ENCODE measurements around the gene CETP. TPM values are rescaled to one million over a fixed set of nuclear protein-coding genes. Genes with fewer than 3 reads are reported as not detected.

The CETP gene
- total RNA-seq, 1 donor from 2014 or later, result not detected

DNA sequence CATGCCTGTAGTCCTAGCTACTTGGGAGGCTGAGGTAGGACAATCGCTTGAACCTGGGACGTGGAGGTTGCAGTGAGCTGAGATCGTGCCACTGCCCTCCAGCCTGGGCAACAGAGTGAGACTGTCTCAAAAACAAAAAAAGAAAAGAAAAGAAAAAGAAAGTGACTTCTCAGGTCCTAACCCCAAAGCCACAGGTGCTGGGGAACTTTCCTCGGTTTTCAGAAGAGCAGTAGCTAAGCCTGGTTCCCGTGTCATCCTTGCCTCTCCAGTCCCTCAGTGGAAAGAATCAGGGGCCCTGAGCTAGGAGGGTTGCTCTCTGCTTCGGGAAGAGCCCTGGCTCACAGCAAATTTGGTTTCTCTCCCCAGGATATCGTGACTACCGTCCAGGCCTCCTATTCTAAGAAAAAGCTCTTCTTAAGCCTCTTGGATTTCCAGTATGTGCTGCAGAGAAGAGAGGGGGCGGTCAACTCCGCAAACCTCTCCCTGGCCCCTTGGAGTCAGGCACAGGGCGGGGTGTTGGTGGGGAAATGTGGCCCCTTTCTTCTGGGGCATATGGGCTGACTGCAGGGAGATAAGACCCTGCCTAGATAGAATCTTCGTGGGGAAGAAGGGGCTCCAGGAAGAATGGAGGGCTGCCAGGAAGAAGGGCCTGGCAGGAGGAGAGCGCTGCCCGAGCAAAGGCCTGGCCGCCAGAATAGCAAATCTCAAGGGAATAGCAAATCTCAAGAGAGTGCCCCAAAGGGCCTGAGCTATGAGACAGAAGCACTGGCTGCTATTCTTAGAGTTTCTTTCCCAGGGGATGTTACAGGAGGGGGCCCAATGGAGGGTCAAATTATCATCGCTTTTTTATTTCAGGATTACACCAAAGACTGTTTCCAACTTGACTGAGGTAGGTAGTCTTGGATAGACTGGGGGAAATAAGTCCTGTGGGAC is 19.3 kb downstream of the CETP start:
- DNase-seq (ENCODE audit: low spot score, unreplicated experiment), result no peak
- Mint-ChIP-seq H3K4me1 (ENCODE audit: low read depth) (no peaks in the 10 kb centered on the region), H3K4me3 (ENCODE audit: low read depth) (no peak overlapping the region), H3K36me3 (ENCODE audit: insufficient read depth) (no peaks in the 10 kb centered on the region), H3K27ac (no peak overlapping the region), H3K27me3 (peaks cover 41% of the 10 kb centered on the region), H3K9me3 (ENCODE audit: low read depth) (no peaks in the 10 kb centered on the region)
- TF ChIP-seq, protein P1, sequence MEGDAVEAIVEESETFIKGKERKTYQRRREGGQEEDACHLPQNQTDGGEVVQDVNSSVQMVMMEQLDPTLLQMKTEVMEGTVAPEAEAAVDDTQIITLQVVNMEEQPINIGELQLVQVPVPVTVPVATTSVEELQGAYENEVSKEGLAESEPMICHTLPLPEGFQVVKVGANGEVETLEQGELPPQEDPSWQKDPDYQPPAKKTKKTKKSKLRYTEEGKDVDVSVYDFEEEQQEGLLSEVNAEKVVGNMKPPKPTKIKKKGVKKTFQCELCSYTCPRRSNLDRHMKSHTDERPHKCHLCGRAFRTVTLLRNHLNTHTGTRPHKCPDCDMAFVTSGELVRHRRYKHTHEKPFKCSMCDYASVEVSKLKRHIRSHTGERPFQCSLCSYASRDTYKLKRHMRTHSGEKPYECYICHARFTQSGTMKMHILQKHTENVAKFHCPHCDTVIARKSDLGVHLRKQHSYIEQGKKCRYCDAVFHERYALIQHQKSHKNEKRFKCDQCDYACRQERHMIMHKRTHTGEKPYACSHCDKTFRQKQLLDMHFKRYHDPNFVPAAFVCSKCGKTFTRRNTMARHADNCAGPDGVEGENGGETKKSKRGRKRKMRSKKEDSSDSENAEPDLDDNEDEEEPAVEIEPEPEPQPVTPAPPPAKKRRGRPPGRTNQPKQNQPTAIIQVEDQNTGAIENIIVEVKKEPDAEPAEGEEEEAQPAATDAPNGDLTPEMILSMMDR (IDR thresholded peaks at IDR 0.05; ENCODE audit: unreplicated experiment), result no peak

DNA sequence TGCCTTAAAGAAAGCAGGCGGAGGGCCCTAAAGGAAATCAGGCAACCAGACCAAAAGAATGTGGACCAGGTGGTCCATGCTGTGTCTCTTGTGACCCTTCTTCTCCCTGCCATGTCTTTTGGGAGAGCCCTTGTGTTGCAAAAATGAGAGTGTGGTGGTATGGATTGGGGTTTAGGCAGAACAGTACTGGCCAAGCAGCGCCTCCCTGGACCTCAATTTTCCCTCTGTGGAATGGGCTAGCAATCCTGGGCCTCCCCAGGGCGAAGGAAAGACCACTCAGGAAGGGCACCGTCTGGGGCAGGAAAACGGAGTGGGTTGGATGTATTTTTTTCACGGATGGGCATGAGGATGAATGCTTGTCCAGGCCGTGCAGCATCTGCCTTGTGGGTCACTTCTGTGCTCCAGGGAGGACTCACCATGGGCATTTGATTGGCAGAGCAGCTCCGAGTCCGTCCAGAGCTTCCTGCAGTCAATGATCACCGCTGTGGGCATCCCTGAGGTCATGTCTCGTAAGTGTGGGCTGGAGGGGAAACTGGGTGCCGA is 20.1 kb downstream of the CETP start:
- Mint-ChIP-seq H3K36me3 (ENCODE audit: insufficient read depth) (no peaks in the 10 kb centered on the region), H3K4me1 (ENCODE audit: low read depth) (no peaks in the 10 kb centered on the region), H3K27me3 (peaks cover 38% of the 10 kb centered on the region), H3K27ac (no peak overlapping the region), H3K4me3 (ENCODE audit: low read depth) (no peak overlapping the region), H3K9me3 (ENCODE audit: low read depth) (no peaks in the 10 kb centered on the region)
- TF ChIP-seq, protein P1 (IDR thresholded peaks at IDR 0.05; ENCODE audit: unreplicated experiment), result no peak
- DNase-seq (ENCODE audit: low spot score, unreplicated experiment), result no peak

DNA sequence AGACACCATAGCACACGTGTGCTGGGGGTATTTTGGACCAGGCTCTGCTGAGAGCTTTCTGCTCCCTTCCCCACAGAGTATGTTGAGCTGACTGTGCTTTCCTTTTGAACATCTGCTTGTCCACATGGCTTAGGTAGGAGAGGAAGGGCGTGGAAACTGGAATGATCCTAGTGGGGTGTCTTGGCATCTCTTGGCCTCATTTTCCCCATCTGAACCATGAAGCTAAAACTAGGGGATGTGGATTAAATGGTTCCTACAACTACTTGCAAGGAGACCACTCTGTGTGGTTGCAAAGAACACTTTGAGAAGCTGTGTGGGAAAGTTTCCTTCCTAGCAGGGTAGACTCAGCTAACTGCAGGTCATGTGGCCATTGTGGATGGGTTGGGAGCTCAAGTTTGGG is 20.9 kb downstream of the CETP start:
- DNase-seq (ENCODE audit: low spot score, unreplicated experiment), result no peak
- Mint-ChIP-seq H3K4me3 (ENCODE audit: low read depth) (no peak overlapping the region), H3K9me3 (ENCODE audit: low read depth) (no peaks in the 10 kb centered on the region), H3K27ac (no peak overlapping the region), H3K4me1 (ENCODE audit: low read depth) (no peaks in the 10 kb centered on the region), H3K36me3 (ENCODE audit: insufficient read depth) (no peaks in the 10 kb centered on the region), H3K27me3 (peaks cover 45% of the 10 kb centered on the region)
- TF ChIP-seq, protein P1 (IDR thresholded peaks at IDR 0.05; ENCODE audit: unreplicated experiment), result no peak

DNA sequence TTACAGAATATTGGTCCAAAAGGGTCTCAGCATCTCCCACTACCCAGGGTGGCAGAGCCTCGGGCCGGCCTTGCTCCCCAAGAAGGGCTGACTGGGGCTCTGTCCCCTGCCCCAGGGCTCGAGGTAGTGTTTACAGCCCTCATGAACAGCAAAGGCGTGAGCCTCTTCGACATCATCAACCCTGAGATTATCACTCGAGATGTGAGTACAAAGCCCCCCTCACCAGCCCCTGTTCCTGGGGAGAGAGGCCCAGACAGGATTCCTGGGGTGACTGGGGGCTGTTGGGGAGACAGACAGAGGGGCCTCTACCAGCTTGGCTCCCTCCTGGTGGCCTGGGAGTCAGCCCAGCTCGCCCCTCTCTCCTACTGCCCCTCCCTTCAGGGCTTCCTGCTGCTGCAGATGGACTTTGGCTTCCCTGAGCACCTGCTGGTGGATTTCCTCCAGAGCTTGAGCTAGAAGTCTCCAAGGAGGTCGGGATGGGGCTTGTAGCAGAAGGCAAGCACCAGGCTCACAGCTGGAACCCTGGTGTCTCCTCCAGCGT is 21.5 kb downstream of the CETP start:
- TF ChIP-seq, protein P1 (IDR thresholded peaks at IDR 0.05; ENCODE audit: unreplicated experiment), result no peak
- Mint-ChIP-seq H3K36me3 (ENCODE audit: insufficient read depth) (no peaks in the 10 kb centered on the region), H3K9me3 (ENCODE audit: low read depth) (no peaks in the 10 kb centered on the region), H3K4me3 (ENCODE audit: low read depth) (no peak overlapping the region), H3K27ac (no peak overlapping the region), H3K27me3 (peaks cover 51% of the 10 kb centered on the region), H3K4me1 (ENCODE audit: low read depth) (no peaks in the 10 kb centered on the region)
- no peak for DNase-seq (ENCODE audit: low spot score, unreplicated experiment)

DNA sequence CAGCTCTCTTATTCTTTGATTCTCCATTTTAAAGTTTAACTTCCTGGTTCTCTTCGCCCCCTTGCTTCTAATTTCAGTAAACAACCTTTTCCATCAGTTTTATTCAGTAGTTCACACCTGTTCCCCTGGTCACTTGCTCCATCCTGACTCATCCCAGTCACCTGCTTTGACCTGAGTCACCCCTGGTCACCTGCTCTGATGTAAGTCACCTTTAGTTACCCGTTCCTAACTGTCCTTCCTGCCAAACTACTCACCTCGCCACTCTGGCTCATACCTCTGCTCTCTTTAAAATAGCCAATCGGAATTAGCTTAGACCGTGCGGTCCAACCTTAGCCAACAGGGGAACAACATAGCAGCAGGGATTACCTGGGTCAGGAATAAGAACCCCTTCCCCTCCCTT is 22.9 kb downstream of the CETP start:
- no peak for DNase-seq (ENCODE audit: low spot score, unreplicated experiment)
- Mint-ChIP-seq H3K27me3 (peaks cover 65% of the 10 kb centered on the region), H3K27ac (no peak overlapping the region), H3K36me3 (ENCODE audit: insufficient read depth) (no peaks in the 10 kb centered on the region), H3K4me3 (ENCODE audit: low read depth) (no peak overlapping the region), H3K4me1 (ENCODE audit: low read depth) (no peaks in the 10 kb centered on the region), H3K9me3 (ENCODE audit: low read depth) (no peaks in the 10 kb centered on the region)
- TF ChIP-seq, protein P1 (IDR thresholded peaks at IDR 0.05; ENCODE audit: unreplicated experiment), result no peak

Measured in progenitor cell of endocrine pancreas (in vitro differentiated cells).